Measurements from ENCODE around the gene PRSS33.

Gene PRSS33

GRCh38 chr16:2820836-2821486 lies 33.6 kb upstream of the PRSS33 start:
- DNase-seq (ENCODE audit: low spot score) = no peak

- no peak for DNase-seq (ENCODE audit: low spot score)
Measured at GRCh38 chr16:2819939-2820835, 32.8 kb upstream of the PRSS33 start.

- no peak for DNase-seq (ENCODE audit: low spot score)
Measured at GRCh38 chr16:2819179-2819938, 32.0 kb upstream of the PRSS33 start.

GRCh38 chr16:2818272-2818876 lies 31.0 kb upstream of the PRSS33 start:
- DNase-seq (ENCODE audit: low spot score) = no peak

GRCh38 chr16:2817340-2818271 lies 30.2 kb upstream of the PRSS33 start:
- no peak for DNase-seq (ENCODE audit: low spot score)

GRCh38 chr16:2816751-2817339 lies 29.5 kb upstream of the PRSS33 start, which contains the start of gene PRSS21:
PRSS21 (plus strand) TSS chr16:2817237; CDS start chr16:2817269, 32 bp downstream.
- no peak for DNase-seq (ENCODE audit: low spot score)

- no peak for DNase-seq (ENCODE audit: low spot score)
Measured at GRCh38 chr16:2815299-2815771, 28.0 kb upstream of the PRSS33 start.

- DNase-seq (ENCODE audit: low spot score) = no peak
Measured at GRCh38 chr16:2814551-2815298, 27.4 kb upstream of the PRSS33 start.

- no peak for DNase-seq (ENCODE audit: low spot score)
Measured at GRCh38 chr16:2813771-2814221, 26.4 kb upstream of the PRSS33 start.

- no peak for DNase-seq (ENCODE audit: low spot score)
Measured at GRCh38 chr16:2811703-2812471, 24.5 kb upstream of the PRSS33 start.

- DNase-seq (ENCODE audit: low spot score) = no peak
Measured at GRCh38 chr16:2810651-2811050, 23.3 kb upstream of the PRSS33 start.

GRCh38 chr16:2809149-2809760 lies 21.9 kb upstream of the PRSS33 start:
- no peak for DNase-seq (ENCODE audit: low spot score)

- no peak for DNase-seq (ENCODE audit: low spot score)
Measured at GRCh38 chr16:2808181-2808580, 20.8 kb upstream of the PRSS33 start.

GRCh38 chr16:2806286-2806685 lies 18.9 kb upstream of the PRSS33 start:
- DNase-seq (ENCODE audit: low spot score) = no peak

- DNase-seq (ENCODE audit: low spot score) = no peak
Measured at GRCh38 chr16:2804728-2805127, 17.4 kb upstream of the PRSS33 start.

GRCh38 chr16:2803545-2804195 lies 16.3 kb upstream of the PRSS33 start:
- no peak for DNase-seq (ENCODE audit: low spot score)

- DNase-seq (ENCODE audit: low spot score) = no peak
Measured at GRCh38 chr16:2799859-2800226, 12.5 kb upstream of the PRSS33 start.

Data from AG08395 (cell line).